Kasumi-1 (cell line): Measurements from ENCODE around the gene TMPRSS3.

Experiments used
- DNase-seq, 2 experiments: peaks; one replicate each; lab custom pipeline; 2025; lab: John Stamatoyannopoulos, UW

The TMPRSS3 gene

DNA sequence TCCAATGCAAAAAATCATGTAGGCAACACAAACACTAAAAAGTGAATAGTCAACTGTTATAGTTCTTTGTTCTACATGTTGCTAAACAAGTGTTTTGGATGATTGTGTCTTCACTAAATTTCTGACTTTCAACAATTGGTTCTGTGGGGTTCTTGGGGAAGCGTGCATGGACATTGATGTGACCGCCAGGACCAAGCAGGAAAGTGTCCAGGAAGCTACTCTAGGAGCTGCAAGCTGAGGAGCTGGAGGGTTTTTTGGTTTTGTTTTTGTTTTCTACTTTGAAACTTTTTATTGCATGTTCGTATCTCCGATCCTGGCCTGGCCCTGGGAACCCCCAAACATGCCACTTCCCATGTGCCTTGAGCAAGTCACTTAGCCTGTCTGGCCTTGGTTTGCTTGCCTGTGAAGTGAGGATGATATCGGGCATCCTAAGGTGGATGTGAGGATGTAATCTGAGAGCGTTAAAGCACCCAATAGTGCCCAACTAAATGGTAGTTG lies 8.0 kb downstream of the TMPRSS3 start:
- no peak for DNase-seq

- DNase-seq = peak; percentile 81 to 84
These were observed 8.7 kb downstream of the TMPRSS3 start for GRCh38 chr21:42387164-42387563.

DNA sequence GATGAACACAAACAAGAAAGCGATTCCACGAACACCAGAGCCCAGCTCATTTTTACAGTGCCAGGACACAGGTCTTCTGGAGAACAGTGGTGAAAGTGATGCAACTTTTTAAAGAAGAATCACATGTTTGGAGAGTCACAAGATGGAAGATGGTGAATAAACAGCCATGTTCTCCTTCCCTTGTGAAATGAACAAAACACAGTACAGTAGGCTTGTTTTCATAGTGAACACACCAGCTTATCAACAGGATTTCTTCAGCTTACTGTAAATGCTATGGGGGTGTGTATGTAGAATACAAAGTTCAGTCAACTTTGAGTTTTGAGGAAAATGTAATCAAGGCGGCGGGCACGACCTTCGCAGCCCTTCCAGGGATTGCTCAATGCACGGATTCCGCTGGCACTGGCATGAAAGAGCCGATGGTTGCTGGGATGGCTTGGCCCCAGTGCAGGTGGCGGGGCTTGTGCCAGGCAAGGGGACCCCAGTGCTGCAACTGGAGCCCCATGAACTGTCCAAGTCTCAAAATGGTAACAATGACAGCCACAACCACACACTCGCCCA lies 9.7 kb downstream of the TMPRSS3 start:
- no peak for DNase-seq

DNA sequence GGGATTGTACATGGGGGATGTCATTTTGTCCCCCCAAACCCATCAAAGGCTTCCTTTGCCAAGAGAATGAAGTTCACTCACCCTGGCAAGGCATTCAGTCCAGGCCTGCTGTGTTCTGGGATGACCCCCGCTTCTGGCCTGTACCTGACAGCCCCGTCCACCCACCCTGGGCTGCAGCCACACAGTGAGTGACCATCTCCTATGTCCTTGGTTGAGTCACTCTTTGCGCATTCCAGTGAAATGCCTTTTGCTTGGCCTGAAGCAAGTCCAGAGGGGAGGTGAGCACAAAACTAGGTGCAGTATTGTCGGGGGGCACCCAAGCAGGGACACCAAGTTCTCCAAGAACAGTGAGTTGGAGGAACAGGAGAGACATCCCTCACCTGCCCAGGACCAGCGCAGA lies 10.2 kb downstream of the TMPRSS3 start:
- no peak for DNase-seq

GRCh38 chr21:42384989-42385388 lies 10.9 kb downstream of the TMPRSS3 start:
- peak; percentile 34 to 41 for DNase-seq

- no peak for DNase-seq
These were observed 11.5 kb downstream of the TMPRSS3 start for GRCh38 chr21:42384156-42384945.

GRCh38 chr21:42383331-42383730 lies 12.5 kb downstream of the TMPRSS3 start:
- DNase-seq = no peak

- no peak for DNase-seq
These were observed 12.9 kb downstream of the TMPRSS3 start for GRCh38 chr21:42382915-42383314.

DNA sequence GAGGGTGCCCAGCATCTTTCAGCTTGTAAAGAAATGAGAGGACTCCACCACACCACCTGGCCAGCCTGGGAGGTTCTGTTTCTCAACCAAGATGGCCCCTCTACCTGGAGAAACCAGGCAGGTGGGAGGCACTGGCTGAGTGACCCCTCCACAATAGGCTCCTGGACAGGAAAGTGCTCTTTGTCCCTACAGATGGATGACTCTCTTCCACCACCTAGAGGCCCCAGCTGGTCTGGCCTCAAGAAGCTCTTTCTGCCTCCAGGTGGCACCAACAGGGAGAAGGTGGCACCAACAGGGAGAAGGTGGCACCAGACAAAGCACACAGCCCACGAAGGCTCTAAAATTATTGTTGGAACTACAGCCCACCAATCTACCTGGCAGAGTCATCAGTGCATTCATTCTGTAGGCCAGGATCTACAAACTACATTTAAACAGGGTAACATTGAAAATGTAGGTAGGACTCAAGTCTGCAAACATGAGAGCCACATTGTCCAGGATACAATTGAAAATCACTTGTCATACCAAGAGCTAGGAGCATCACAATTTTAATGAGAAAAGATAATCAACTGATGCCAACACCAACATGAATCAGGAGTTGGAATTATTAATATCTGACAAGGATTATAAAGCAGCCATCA lies 14.4 kb downstream of the TMPRSS3 start:
- peak; percentile 15 to 57 for DNase-seq

DNA sequence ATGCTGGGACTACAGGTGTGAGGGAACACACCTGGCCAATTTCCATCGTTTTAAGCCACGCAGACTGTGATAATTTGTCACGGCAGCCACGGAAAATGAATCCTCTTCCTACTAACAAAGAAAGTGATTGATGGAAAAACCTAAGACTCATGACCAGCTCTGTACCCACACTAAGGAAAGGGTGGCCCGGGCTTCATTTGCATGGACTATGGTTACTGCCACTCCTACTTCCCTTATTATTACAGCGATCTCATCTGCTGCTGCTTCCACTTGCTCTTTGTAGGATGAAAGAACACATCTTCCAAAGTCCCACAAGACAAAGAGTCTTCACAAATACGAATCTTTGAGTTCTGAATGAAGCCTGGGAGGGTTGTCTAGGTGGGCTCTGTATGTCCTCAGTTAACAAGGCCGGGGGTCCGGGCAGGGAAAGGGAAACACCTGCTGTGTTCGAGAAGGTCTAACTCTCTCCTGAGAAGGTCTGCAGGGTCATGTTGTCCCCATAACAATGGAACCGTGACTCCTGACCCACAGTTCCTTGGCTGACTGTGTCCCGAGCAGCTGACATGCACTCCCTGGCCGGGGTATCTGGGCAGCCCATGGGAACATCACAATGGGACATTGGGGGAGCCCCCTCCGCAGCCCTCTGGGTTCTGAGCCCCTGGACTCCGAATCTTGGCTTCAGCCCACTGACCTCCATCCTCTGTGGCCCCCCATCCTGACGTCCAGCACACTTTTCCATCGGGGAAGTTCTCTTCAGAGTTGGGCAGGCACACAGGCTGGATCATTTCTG lies 16.2 kb downstream of the TMPRSS3 start:
- peak; percentile 8 to 29 for DNase-seq

DNA sequence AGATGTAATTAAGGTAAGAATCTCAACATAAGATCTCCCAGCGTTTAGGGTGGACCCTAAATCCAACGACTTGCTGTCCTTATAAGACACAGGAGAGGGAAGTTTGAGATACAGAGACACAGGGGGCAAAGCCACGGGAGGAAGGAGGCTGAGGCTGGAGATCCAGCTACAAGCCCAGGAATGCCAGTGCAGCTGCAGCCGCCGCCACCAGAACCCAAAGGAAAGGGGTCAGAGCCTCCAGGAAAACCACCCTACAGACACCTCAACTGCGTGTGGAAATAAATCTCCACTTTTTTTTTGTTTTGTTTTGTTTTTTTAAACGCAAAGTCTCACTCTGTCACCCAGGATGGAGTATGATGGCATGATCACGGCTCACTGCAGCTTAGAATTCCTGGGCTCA lies 17.4 kb downstream of the TMPRSS3 start:
- DNase-seq = no peak

DNA sequence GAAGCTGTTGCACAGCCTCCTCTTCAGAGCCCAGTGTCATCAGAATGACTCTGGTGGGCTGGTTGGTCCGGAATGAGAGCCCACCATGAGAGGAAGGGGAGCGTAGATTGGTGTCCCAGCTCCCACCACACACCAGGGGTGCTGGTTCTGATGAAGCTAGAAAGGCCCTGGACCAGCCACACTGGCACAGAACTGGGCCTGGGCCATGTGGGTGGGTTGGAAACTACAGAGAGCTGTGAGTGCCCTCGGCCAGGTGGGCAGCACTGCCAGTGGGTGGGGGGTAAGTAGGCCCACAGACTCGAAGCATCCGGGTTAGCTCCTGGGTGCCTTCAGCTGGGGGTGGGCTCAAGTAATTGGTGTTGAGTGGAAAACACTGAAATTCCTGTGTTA lies 17.9 kb downstream of the TMPRSS3 start:
- DNase-seq = no peak

GRCh38 chr21:42377211-42377950 lies 18.5 kb downstream of the TMPRSS3 start:
- DNase-seq = no peak

DNA sequence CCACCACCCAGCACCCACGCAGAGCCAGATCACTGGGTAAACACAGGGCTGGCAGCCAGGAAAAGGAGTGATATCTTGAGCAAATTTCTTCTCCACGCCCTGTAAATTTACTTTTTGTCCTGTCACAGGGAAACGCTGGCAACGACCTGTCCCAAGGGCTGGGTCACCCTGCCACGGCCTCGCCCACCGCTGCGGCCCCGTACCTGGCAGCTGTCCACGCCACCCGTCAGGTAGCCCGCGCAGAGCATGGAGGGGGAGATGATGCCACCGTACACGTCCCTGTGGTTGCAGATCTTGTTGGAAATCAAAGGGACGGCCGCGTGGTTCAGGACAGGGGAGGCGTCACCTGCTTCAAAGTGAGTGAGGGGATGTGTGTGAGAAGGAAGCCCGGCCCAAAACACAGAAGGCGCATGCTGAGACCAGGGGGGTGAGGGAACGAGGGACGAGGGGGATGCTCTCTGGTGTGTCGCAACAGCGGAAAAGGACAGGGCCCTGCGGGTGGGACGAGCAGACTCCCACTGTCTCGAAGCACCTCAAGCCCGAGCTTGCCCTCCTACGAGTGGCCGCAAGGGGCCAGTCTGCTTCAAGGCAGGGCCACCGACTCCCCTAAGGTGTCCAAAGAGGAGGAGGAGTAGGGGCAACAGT lies 19.4 kb downstream of the TMPRSS3 start:
- no peak for DNase-seq

- DNase-seq = no peak
These were observed 19.9 kb downstream of the TMPRSS3 start for GRCh38 chr21:42375966-42376337.

- no peak for DNase-seq
These were observed 20.3 kb downstream of the TMPRSS3 start for GRCh38 chr21:42375506-42375905.

GRCh38 chr21:42374864-42375499 lies 20.9 kb downstream of the TMPRSS3 start:
- DNase-seq = no peak

- no peak for DNase-seq
These were observed 21.4 kb downstream of the TMPRSS3 start for GRCh38 chr21:42374457-42374856.

GRCh38 chr21:42373908-42374455 lies 21.9 kb downstream of the TMPRSS3 start:
- DNase-seq = no peak

DNA sequence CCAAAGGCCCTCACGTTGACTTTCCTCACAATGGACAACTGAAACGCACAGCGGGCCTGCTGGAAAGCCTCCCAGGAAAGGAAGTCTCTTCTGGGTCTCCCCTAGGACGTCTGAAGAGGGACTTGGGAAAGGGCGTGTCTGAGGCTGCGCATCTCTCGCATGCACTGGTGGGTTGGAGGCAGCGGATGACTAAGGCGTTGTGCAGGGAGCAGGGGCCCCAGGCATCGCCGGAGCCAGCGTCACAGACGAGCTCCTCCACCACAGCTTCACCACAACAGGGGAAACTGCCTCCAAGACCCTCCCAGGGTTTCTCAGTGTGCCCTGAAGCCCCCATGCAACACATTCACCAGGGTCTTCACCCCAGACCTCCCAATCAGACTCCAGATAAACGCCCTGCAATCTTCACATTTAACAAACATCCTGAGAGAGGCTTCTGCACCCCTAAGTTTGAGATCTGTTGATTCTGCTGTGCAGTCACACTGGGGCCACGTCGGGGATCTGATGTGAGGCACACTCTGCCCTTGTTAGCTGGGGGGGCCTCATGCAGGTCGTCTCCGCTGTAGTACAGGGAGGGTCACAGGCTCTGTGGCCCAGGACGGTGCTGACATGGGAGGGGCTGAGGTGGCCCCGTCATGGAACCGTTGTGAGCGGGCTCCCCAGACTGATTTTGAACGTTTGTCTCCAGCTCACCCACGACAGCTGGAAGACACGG lies 22.5 kb downstream of the TMPRSS3 start:
- no peak for DNase-seq
